CD14-positive monocyte (primary cell): Measurements from ENCODE around the gene SYNE2. TPM values are rescaled to one million over a fixed set of nuclear protein-coding genes. Genes with fewer than 3 reads are reported as not detected.
"Not testable (repeated sequence)": the region's sequence is repeated elsewhere in the genome, so short reads cannot be mapped to it uniquely, and the experiment has no call there.

ENCODE experiments used
- DNase-seq, 3 donors: peaks; one replicate each; pipeline ENCODE4 v3.0.0-alpha.2; 2011 to 2022
- H2AFZ ChIP-seq: 2 replicates; pipeline ENCODE4 v1.6.0; 2012; ENCODE audit warnings: mild to moderate bottlenecking, low read depth, low read length, inconsistent platforms; ENCODE audit not compliant: insufficient read depth, poor library complexity, severe bottlenecking
- H3K27ac ChIP-seq, 2 donors: 1 replicate in 1 of 2; 2 replicates in 1 of 2; pipeline ENCODE4 v1.5.1; 2012 to 2013; ENCODE audit warnings: low read length in 2 of 2, control low read depth in 1 of 2, inconsistent platforms in 1 of 2, low read depth in 1 of 2, mild to moderate bottlenecking in 1 of 2
- H3K27me3 ChIP-seq, 2 donors: one replicate each; pipeline versions ENCODE4 v1.6.0 to v1.6.1; 2011 to 2013; ENCODE audit warnings: low read length in 2 of 2; ENCODE audit not compliant: control insufficient read depth in 2 of 2, insufficient read depth in 2 of 2
- H3K36me3 ChIP-seq, 2 donors: replicated peaks in 1 of 2; 1 replicate in 1 of 2; 2 replicates in 1 of 2; pipeline versions ENCODE4 v1.5.1 to v1.6.1; 2012 to 2013; ENCODE audit warnings: low read length in 2 of 2, control low read depth in 1 of 2, inconsistent platforms in 1 of 2, mild to moderate bottlenecking in 1 of 2; ENCODE audit not compliant: insufficient read depth in 2 of 2, control insufficient read depth in 1 of 2
- H3K4me1 ChIP-seq, 2 donors: 1 replicate in 1 of 2; 2 replicates in 1 of 2; pipeline versions ENCODE4 v1.5.1 to v1.6.1; 2012 to 2013; ENCODE audit warnings: low read length in 2 of 2, control low read depth in 1 of 2, inconsistent platforms in 1 of 2, mild to moderate bottlenecking in 1 of 2, moderate library complexity in 1 of 2; ENCODE audit not compliant: insufficient read depth in 2 of 2, control insufficient read depth in 1 of 2
- H3K4me2 ChIP-seq: replicated peaks from 2 replicates; pipeline ENCODE3; 2012; ENCODE audit warnings: low read length, moderate library complexity, mild to moderate bottlenecking; ENCODE audit not compliant: poor library complexity, severe bottlenecking; ENCODE audit errors: extremely low read depth
- H3K4me3 ChIP-seq, 3 experiments: fragments of 200-600 bp in 1 of 3; sonication (generic) in 1 of 3; replicated peaks in 1 of 3; 1 replicate in 2 of 3; 2 replicates in 1 of 3; pipeline ENCODE4 v1.5.1; 2011 to 2013; ENCODE audit warnings: low read length in 3 of 3, mild to moderate bottlenecking in 3 of 3, control low read depth in 2 of 3, low read depth in 2 of 3, inconsistent platforms in 1 of 3, moderate library complexity in 1 of 3
- H3K79me2 ChIP-seq: 2 replicates; pipeline ENCODE4 v1.6.0; 2012; ENCODE audit warnings: mild to moderate bottlenecking, control low read depth, inconsistent platforms, low read length, moderate library complexity; ENCODE audit not compliant: insufficient read depth
- H3K9ac ChIP-seq: 2 replicates; pipeline ENCODE4 v1.6.0; 2017; ENCODE audit warnings: low read length, mild to moderate bottlenecking; ENCODE audit not compliant: insufficient read depth, poor library complexity, severe bottlenecking
- H3K9me3 ChIP-seq, 2 donors: replicated peaks in 1 of 2; 1 replicate in 1 of 2; 2 replicates in 1 of 2; pipeline versions ENCODE4 v1.5.1 to v1.6.1; 2012 to 2013; ENCODE audit warnings: low read length in 2 of 2, control low read depth in 1 of 2; ENCODE audit not compliant: control insufficient read depth in 1 of 2, insufficient read depth in 1 of 2
- H4K20me1 ChIP-seq: 2 replicates; pipeline ENCODE4 v1.6.0; 2012; ENCODE audit warnings: mild to moderate bottlenecking, low read length, control low read depth, moderate library complexity; ENCODE audit not compliant: insufficient read depth
- H3K27ac Mint-ChIP-seq, 7 donors: one replicate each; pipeline ENCODE4 v1.8.0; 2020; ENCODE audit warnings: mild to moderate bottlenecking in 7 of 7, mixed read lengths in 7 of 7, moderate library complexity in 6 of 7, inconsistent platforms in 2 of 7
- H3K27me3 Mint-ChIP-seq, 3 donors: one replicate each; pipeline ENCODE4 v1.8.0; 2021 to 2022; ENCODE audit warnings: low read depth in 3 of 3, mild to moderate bottlenecking in 3 of 3, mixed read lengths in 3 of 3, moderate library complexity in 3 of 3, inconsistent platforms in 1 of 3
- H3K36me3 Mint-ChIP-seq, 2 donors: one replicate each; pipeline ENCODE4 v1.8.0; 2020; ENCODE audit warnings: mixed read lengths in 2 of 2, inconsistent platforms in 1 of 2, mild to moderate bottlenecking in 1 of 2
- H3K4me1 Mint-ChIP-seq: one replicate; pipeline ENCODE4 v1.8.0; 2020; ENCODE audit warnings: mild to moderate bottlenecking, mixed read lengths
- H3K4me3 Mint-ChIP-seq, 2 donors: one replicate each; pipeline ENCODE4 v1.8.0; 2020; ENCODE audit warnings: mild to moderate bottlenecking in 2 of 2, mixed read lengths in 2 of 2, moderate library complexity in 1 of 2
- H3K9me3 Mint-ChIP-seq, 7 donors: one replicate each; pipeline ENCODE4 v1.8.0; 2020 to 2022; ENCODE audit warnings: mixed read lengths in 7 of 7, mild to moderate bottlenecking in 6 of 7, moderate library complexity in 6 of 7, inconsistent platforms in 2 of 7
- WGBS: methylation state at CpG from one replicate; pipeline ENCODE4 v1.1.5; 2013; ENCODE audit warnings: missing lambda C conversion rate; ENCODE audit not compliant: insufficient coverage; 5-methylcytosine and 5-hydroxymethylcytosine counted together
- intact Hi-C, 2 donors: fragments of 100-400 bp; cut with micrococcal nuclease; formaldehyde crosslinking; loops; one replicate each; pipeline versions ENCODE4 v1.15.0 to v1.15.1; 2023
- polyA plus RNA-seq, 3 donors: library from polyadenylated mRNA; depleted of rRNA in 1 of 3; unstranded in 2 of 3; stranded (reverse) in 1 of 3; fragments of 300-500 nt in 2 of 3; fragments of >200 nt in 1 of 3; fragmentation: Illumina TruSeq in 2 of 3; gene quantifications; 1 replicate in 2 of 3; 2 replicates in 1 of 3; pipeline ENCODE4 v1.2.3, GENCODE V29; 2012 to 2021
- TF ChIP-seq, protein P1 (sequence below): fragments of 200-600 bp; IDR thresholded peaks from one replicate; pipeline ENCODE4 v1.8.0; 2022; ENCODE audit warnings: antibody characterized with exemption, mild to moderate bottlenecking

SYNE2 gene
- polyA plus RNA-seq, 3 donors = 0.06 to 0.46 (median 0.44) TPM

DNA sequence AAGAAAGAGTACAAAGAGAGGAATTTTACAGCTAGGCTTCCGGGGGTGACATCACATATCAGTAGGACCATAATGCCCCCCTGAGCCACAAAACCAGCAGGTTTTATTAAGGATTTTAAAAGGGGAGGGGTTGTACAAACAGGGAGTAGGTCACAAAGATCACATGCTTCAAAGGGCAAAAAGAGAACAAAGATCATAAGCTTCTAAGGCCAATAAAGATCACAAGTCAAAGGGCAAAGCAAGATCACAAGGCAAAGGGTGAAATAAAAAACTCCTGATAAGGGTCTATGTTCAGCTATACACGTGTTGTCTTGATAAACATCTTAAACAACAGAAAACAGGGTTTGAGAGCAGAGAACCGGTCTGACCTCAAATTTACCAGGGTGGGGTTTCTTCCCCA is 41.1 kb upstream of the SYNE2 start:
- H3K9ac ChIP-seq, H4K20me1 ChIP-seq, H3K36me3 ChIP-seq, H3K4me3 Mint-ChIP-seq, H2AFZ ChIP-seq, intact Hi-C loops, H3K27me3 ChIP-seq, H3K4me2 ChIP-seq, H3K4me1 Mint-ChIP-seq, H3K36me3 Mint-ChIP-seq, DNase-seq, H3K4me1 ChIP-seq, H3K27me3 Mint-ChIP-seq, H3K4me3 ChIP-seq, H3K27ac Mint-ChIP-seq, H3K27ac ChIP-seq, H3K79me2 ChIP-seq: not testable (repeated sequence)
- no CpG with 5 or more reads among the region's 3 CpGs for WGBS
- H3K9me3 Mint-ChIP-seq = peaks cover 6 to 40% (median 21%) of the 10 kb centered on the region in 7 donors
- peaks cover 11 to 23% of the 10 kb centered on the region in 2 donors for H3K9me3 ChIP-seq

DNA sequence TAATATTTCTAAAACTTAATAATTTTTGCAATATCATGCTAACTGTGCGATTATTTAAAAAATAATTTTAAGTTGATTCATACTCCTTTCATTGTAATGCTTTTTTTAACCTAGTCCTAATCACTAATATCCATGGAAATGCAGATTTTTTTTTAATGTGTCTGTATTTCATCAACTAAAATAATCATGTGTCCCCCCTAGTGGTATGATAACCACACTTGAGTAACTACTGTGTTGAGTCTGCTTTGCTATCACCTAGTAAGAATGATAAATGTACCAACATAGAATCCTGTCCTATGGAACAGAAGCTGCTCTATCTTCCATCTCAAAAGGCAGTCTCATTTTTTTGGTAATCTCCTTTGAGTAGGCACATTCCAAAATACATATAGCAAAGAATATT is 19.1 kb upstream of the SYNE2 start:
- no peaks in the 10 kb centered on the region for H4K20me1 ChIP-seq
- no peak overlapping the region for H3K27ac ChIP-seq
- H3K27ac Mint-ChIP-seq = no peak overlapping the region
- no peaks in the 10 kb centered on the region for H3K4me1 ChIP-seq
- no peak overlapping the region for H3K4me2 ChIP-seq
- peaks cover 5 to 10% (median 7%) of the 10 kb centered on the region in 3 donors for H3K27me3 Mint-ChIP-seq
- H3K9ac ChIP-seq = no peak overlapping the region
- no peaks in the 10 kb centered on the region for H3K27me3 ChIP-seq
- no peak for DNase-seq
- intact Hi-C loops = no loop called here
- H3K4me1 Mint-ChIP-seq = no peaks in the 10 kb centered on the region
- no peaks in the 10 kb centered on the region for H3K79me2 ChIP-seq
- no peaks in the 10 kb centered on the region for H3K9me3 ChIP-seq
- TF ChIP-seq, protein P1, sequence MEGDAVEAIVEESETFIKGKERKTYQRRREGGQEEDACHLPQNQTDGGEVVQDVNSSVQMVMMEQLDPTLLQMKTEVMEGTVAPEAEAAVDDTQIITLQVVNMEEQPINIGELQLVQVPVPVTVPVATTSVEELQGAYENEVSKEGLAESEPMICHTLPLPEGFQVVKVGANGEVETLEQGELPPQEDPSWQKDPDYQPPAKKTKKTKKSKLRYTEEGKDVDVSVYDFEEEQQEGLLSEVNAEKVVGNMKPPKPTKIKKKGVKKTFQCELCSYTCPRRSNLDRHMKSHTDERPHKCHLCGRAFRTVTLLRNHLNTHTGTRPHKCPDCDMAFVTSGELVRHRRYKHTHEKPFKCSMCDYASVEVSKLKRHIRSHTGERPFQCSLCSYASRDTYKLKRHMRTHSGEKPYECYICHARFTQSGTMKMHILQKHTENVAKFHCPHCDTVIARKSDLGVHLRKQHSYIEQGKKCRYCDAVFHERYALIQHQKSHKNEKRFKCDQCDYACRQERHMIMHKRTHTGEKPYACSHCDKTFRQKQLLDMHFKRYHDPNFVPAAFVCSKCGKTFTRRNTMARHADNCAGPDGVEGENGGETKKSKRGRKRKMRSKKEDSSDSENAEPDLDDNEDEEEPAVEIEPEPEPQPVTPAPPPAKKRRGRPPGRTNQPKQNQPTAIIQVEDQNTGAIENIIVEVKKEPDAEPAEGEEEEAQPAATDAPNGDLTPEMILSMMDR = no peak
- no peaks in the 10 kb centered on the region for H3K36me3 Mint-ChIP-seq
- no peaks in the 10 kb centered on the region for H3K36me3 ChIP-seq
- no peaks in the 10 kb centered on the region for H3K9me3 Mint-ChIP-seq
- H3K4me3 Mint-ChIP-seq = no peak overlapping the region
- no peak overlapping the region for H2AFZ ChIP-seq
- no CpG with 5 or more reads among the region's 1 CpG for WGBS
- no peak overlapping the region for H3K4me3 ChIP-seq
